KOPT-K1 (cell line): ENCODE data around the gene MRAP2.
"Not testable (repeated sequence)": the region's sequence is repeated elsewhere in the genome, so short reads cannot be mapped to it uniquely, and the experiment has no call there.

Experiments used
- H3K27ac ChIP-seq: fragments of 200-600 bp; sonication (generic); 2 replicates; pipeline ENCODE4 v1.5.1; 2016; ENCODE audit warnings: antibody characterized with exemption, mild to moderate bottlenecking, low read depth, low read length; ENCODE audit not compliant: poor library complexity, severe bottlenecking
- H3K36me3 ChIP-seq: fragments of 200-600 bp; sonication (generic); 2 replicates; pipeline ENCODE4 v1.5.1; 2017; ENCODE audit warnings: antibody characterized with exemption, mild to moderate bottlenecking, low read length, moderate library complexity; ENCODE audit not compliant: insufficient read depth
- H3K9me3 ChIP-seq: fragments of 200-600 bp; sonication (generic); 2 replicates; pipeline ENCODE4 v1.5.1; 2017; ENCODE audit warnings: antibody characterized with exemption, low read length, mild to moderate bottlenecking; ENCODE audit not compliant: insufficient read depth, poor library complexity, severe bottlenecking

The MRAP2 gene

DNA sequence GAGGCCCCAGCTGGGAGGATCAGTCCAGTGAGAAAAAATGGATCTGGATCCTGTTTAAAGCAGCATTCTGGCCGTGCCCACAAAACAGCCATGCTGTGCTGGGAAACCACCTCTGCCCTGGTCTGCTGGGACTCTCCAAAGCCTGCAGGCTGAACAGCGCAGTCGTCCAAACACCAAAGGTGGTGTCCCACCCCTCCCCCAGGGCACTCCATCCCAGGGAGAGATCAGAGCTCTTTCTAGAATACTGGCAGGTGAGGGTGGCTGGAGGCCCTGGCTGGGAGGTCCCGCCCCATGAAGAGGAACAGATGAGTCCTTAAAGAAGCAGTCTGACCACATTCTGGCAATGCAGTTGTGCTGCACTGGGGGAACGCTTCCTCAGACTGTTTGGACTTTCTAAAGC lies 84.6 kb downstream of the MRAP2 start:
- no peaks in the 10 kb centered on the region for H3K9me3 ChIP-seq
- H3K27ac ChIP-seq = no peak overlapping the region

GRCh38 chr6:84119277-84119676 lies 85.7 kb downstream of the MRAP2 start:
- H3K9me3 ChIP-seq = no peaks in the 10 kb centered on the region
- no peak overlapping the region for H3K27ac ChIP-seq
- H3K36me3 ChIP-seq = peaks cover 5% of the 10 kb centered on the region; the same call in 1 of the 2 replicates

More for the DNA sequence above, 84.6 kb downstream of the MRAP2 start:
- H3K36me3 ChIP-seq = no peaks in the 10 kb centered on the region

DNA sequence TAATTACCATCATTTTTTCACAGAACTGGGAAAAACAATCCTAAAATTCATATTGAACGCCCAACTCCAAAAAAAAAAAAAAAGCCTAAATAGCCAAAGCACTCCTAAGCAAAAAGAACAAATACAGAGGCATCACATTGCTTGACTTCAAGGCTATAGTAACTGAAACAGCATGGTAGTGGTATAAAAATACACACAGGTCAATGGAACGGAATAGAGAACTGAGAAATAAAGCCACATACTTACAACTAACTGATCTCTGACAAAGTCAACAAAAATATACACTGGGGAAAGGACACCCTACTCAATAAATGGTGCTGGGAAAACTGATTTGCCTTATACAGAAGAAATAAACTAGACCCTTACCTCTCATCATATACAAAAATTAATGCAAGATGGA lies 89.6 kb downstream of the MRAP2 start:
- H3K27ac ChIP-seq = no peak overlapping the region
- H3K9me3 ChIP-seq = no peaks in the 10 kb centered on the region
- H3K36me3 ChIP-seq = peaks cover 19% of the 10 kb centered on the region

- peaks cover 20% of the 10 kb centered on the region; the same call in 1 of the 2 replicates for H3K36me3 ChIP-seq
- H3K9me3 ChIP-seq, H3K27ac ChIP-seq: not testable (repeated sequence)
Observed at GRCh38 chr6:84129588-84129987, 96.0 kb downstream of the MRAP2 start.

GRCh38 chr6:84133385-84133784 lies 99.8 kb downstream of the MRAP2 start:
- peaks cover 14% of the 10 kb centered on the region; the same call in 1 of the 2 replicates for H3K36me3 ChIP-seq
- not testable (repeated sequence) for H3K9me3 ChIP-seq, H3K27ac ChIP-seq

- H3K36me3 ChIP-seq = peaks cover 14% of the 10 kb centered on the region; the same call in 1 of the 2 replicates
- H3K9me3 ChIP-seq = no peaks in the 10 kb centered on the region
- H3K27ac ChIP-seq = no peak overlapping the region
Observed at GRCh38 chr6:84135291-84135690, 101.7 kb downstream of the MRAP2 start.

- no peak overlapping the region for H3K27ac ChIP-seq
- H3K36me3 ChIP-seq = peaks cover 14% of the 10 kb centered on the region; the same call in 1 of the 2 replicates
- no peaks in the 10 kb centered on the region for H3K9me3 ChIP-seq
Observed at GRCh38 chr6:84136364-84137050, 102.9 kb downstream of the MRAP2 start.

DNA sequence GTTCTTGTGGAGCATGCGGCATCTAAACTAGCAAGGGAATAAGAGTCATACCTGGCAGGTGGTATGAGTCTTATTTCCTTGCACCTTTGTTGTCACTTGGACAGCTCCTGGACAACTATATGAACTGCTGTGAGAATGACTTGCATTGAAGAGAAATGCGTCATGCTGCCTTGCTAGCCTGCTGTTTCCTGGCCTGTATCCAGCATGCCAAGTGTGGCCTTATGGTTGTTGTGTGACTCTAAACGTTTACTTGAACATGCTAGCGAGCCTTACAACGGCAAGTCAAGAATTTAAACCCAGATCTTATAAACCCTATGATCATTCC lies 103.4 kb downstream of the MRAP2 start:
- Histone ChIP-seq H3K36me3 (peaks cover 14% of the 10 kb centered on the region; the same call in 1 of the 2 replicates), H3K27ac (no peak overlapping the region), H3K9me3 (no peaks in the 10 kb centered on the region)

- Histone ChIP-seq H3K36me3 (peaks cover 14% of the 10 kb centered on the region; the same call in 1 of the 2 replicates), H3K27ac (no peak overlapping the region), H3K9me3 (no peaks in the 10 kb centered on the region)
Observed at GRCh38 chr6:84137989-84138575, 104.5 kb downstream of the MRAP2 start.

GRCh38 chr6:84139311-84139710 lies 105.7 kb downstream of the MRAP2 start:
- no peaks in the 10 kb centered on the region for H3K9me3 ChIP-seq
- H3K27ac ChIP-seq = no peak overlapping the region
- 0 out of 2 replicates have a peak, but pooled peaks cover 7% of the 10 kb centered on the region for H3K36me3 ChIP-seq
